Stimulated activated CD4-positive, alpha-beta T cell treated with anti-CD3 and anti-CD28 coated beads, Interleukin-2, amount 100 ng/mL, for 4 hours (primary cell): Measurements from ENCODE around the gene PTCRA.

Experiments
- DNase-seq: peaks from one replicate; pipeline ENCODE4 v3.0.0-alpha.2; 2020; ENCODE audit warnings: low read depth

Gene PTCRA

DNA sequence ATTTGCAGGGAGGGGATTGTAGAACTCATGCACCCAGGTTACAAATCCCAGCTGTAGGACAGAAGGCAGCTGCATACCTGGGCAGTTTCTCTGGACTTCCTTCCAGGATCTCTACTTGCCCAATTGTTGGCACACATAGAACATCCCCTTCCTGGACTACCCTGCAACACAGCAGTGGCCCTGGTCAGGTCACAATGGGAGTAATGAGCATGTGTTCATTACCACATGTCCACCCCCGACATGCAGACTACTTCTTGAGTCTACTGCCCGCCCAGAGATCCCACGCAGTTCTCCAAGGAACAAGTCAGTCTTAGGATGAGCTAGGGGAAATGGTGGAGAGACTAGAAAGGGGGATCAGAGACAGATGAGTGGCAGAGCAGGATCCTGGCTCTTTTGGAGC is 58.1 kb downstream of the PTCRA start:
- DNase-seq, result no peak

DNA sequence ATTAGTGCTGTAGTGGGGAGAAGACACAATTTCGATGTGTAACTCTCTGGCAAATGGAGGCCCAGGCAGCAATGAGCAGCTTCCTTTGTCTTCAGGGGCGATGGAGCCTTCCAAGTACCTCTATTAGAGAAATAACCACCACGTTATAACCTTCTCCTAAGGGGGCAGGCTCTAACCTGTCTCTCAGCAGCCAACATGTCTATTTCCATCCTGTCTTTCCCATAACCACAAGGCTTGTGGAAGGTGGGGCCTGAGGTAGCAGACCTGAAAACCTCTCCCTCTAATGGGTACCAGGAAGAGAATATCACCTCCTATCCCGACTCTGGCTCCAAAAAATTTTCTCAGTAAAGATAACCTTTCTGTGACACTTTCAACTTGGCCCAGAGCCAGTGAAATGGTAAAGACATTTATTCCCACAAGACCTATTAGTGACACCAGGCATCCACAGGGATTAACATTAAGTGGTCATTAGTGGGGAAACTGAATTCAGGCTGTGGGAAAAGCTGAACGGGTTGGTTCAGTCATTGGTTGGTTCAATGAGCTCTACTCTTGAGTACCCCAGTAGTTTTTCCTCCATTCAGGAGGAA is 59.2 kb downstream of the PTCRA start:
- no peak for DNase-seq
